DMS53 treated with DMSO at 0.1 percent for 48 hours (cell line): ENCODE measurements around the gene RNF112.

Experiments
- DNase-seq: peaks from one replicate; lab custom pipeline; 2025; ENCODE audit not compliant: unreplicated experiment; lab: John Stamatoyannopoulos, UW

The RNF112 gene, protein sequence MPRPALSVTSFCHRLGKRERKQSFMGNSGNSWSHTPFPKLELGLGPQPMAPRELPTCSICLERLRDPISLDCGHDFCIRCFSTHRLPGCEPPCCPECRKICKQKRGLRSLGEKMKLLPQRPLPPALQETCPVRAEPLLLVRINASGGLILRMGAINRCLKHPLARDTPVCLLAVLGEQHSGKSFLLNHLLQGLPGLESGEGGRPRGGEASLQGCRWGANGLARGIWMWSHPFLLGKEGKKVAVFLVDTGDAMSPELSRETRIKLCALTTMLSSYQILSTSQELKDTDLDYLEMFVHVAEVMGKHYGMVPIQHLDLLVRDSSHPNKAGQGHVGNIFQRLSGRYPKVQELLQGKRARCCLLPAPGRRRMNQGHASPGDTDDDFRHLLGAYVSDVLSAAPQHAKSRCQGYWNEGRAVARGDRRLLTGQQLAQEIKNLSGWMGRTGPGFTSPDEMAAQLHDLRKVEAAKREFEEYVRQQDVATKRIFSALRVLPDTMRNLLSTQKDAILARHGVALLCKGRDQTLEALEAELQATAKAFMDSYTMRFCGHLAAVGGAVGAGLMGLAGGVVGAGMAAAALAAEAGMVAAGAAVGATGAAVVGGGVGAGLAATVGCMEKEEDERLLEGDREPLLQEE

GRCh38 chr17:19410875-19411620, at the start of gene RNF112:
RNF112 (plus strand) TSS chr17:19411232; CDS start chr17:19411409, 177 bp downstream.
- DNase-seq: no peak

GRCh38 chr17:19361326-19361725, 49.7 kb upstream of the RNF112 start:
- no peak for DNase-seq

- no peak for DNase-seq
These were observed 49.1 kb upstream of the RNF112 start for GRCh38 chr17:19361944-19362276.

- peak; percentile 75 for DNase-seq
These were observed 48.5 kb upstream of the RNF112 start, which contains the start of gene B9D1 for GRCh38 chr17:19362277-19363113. B9D1 (minus strand) TSS chr17:19362723; CDS start chr17:19362569, 154 bp downstream.

GRCh38 chr17:19363114-19363438, 48.0 kb upstream of the RNF112 start:
- no peak for DNase-seq

DNA sequence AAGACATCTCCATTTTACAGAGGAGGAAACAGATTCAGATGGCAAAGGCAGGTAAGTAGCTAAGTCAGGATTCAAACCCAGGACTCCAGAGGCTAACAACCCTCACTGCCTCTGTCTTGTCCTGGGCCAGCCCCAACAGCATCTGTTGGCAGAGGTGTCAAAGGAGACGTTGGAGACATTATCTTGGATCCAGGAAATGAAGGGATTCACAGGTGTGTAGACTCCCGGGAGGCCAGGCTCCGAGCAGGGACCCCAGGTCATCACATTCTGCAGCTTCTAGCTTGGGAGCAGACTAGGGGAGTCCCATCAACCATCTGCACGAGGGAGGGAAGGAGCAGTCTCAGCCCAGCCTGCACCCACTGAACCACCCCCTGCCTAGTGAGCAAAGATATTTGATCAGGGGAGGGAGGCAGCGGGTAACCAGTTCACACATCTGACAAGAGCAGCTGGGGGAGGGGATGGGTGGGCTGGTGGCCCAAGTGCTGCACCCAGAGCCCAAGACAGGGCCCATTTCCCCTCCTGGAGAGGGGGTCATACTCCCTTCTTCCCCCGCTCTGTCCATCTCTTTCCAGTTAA, 47.5 kb upstream of the RNF112 start:
- DNase-seq: no peak

DNA sequence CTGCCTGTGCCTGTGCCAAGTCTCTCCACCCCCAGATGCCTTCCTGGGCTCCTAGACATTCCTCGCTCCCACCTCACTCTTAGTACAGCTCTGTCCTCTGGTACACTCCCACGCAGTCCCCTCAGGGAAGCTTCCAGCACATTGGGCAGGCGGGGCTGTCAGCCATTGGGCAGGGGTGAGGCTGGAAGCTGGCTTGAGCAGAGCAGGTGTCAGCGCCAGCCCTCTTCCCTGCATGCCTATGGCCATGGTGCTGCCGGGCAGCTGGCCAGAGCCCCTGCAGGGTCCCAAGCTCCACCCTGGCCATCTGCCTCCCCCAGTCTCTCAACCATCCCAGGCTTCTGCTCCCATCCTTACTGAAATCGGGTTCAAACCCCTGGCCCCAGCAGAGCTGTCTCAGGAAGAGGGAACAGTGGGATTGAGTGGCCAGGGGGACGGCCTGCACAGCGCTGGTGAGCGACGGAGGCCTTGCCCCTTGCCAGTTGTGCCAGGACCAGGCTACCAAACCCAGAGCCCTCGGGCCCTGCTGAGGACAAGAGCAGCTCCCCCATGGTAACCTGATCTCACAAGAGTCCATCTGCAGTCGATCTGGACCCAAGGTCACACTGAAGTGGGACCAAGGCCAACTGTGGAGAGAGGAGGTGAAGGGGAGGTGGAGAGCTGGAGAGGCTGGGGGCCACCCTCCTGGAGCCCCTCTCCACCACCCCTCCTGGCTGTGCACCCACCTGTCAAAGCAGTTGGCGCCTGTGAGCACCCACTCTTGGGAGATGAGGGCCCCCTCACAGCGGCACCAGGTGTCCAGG, 46.1 kb upstream of the RNF112 start:
- DNase-seq: no peak

GRCh38 chr17:19365499-19365817, 45.6 kb upstream of the RNF112 start:
- DNase-seq: no peak

DNA sequence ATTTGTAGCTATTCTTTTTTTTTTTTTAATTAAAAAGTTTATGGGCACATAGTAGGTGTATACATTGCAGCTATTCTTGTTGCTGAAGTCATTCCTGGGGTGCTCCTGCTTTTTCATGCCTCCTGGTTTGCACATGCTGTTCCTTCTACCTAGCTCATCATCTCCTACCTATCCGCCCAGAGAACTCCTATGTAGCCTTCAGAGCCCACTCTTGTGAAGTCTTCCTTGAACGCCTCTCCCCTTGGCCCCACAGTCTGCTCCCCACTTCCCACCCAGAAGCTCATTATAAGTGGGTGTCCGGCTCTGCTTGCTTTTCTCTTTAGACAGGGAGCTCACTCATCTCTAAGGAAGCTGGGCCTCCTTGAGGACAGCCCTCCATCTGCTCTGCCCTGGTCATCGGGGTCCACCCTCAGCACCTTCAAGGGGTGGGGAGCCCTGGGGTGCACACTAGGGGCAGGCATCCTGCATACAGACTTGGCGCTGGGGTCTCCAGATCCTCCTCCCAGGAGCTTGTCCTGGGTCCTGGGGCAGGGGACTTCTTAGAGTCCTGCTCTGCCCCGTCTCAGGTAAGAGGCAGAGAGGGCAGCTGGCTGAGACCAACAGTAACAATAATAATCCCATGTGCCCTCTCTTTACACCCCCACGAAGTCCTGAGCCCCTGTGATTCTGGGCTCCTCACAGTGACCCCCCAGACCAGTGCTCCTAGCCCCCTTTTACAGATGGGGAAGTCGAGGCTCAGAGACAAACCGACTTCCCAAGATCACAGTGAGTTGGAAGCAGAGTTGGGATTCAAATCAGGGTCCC, 45.0 kb upstream of the RNF112 start:
- no peak for DNase-seq

DNA sequence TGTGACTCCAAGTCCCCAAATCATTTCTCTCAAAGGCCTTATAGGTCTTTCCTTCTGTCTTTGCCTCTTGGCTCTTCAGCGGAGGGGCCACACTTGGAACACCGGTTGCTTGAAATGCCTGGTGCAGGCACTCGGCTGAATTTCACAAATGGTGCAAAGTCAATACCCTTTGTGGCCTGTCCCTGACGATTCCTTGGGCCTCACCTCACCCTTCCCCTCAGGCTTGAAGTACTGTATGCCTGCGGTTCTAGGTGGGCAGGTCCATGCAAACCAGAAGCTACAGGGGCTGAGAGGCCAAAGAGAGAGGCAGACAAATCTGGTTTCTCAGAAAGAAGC, 44.4 kb upstream of the RNF112 start:
- no peak for DNase-seq

- DNase-seq: no peak
These were observed 42.8 kb upstream of the RNF112 start for GRCh38 chr17:19368229-19368628.

GRCh38 chr17:19369107-19369778, 41.8 kb upstream of the RNF112 start:
- no peak for DNase-seq

DNA sequence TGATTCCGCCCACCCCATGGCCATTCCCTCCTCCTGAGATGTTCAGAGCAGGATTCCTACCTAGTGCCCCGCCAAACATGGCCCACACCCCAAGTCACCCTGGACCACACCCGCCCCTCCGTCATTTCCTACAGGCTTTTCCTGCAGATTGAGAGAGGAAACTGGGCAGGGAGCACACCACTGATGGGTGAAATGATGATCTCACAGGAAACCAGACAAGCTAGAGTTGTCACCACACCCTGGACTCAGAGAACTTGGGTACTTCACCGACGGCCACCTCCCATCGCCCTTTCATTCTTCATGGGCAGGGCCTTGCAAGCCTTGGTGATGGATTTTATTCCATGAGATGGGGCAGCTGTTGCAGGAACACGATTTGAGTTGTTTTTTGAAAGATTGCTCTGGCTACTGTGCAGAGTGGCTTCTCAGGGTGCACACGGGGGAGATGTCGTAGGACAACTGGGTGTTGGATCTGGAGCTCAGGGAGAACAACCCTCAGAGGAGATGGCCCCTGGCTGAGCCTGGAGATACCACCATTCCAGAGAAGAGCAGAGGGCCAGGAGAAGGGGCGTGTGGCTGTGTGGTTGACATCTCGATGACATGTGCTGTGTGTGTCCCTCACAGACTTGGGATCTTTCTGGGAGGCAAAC, 41.1 kb upstream of the RNF112 start:
- DNase-seq: no peak

DNA sequence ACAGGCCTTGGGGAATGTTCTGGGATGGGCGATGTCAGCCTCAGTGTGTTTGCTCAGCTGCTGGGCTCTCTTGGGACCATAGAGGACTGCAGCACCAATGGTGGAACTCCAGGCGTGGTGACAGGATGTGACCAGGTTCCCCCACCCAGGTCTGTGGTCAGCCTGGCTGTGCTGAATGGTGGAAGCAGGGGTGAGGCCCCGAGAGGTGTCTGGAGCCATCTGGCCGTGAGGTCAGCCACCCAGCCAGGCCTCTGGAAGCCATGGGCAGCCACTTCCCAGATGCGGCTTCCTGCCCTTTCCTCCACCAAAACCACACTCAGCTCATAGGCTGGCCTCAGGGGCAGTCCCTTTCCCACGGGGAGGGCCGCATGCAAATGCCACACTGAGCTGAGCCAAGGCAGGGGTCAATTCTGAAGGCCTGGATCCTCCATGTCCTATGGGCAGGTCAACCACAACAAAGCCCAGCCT, 40.5 kb upstream of the RNF112 start:
- no peak for DNase-seq

- no peak for DNase-seq
These were observed 39.6 kb upstream of the RNF112 start for GRCh38 chr17:19371259-19372010.

DNA sequence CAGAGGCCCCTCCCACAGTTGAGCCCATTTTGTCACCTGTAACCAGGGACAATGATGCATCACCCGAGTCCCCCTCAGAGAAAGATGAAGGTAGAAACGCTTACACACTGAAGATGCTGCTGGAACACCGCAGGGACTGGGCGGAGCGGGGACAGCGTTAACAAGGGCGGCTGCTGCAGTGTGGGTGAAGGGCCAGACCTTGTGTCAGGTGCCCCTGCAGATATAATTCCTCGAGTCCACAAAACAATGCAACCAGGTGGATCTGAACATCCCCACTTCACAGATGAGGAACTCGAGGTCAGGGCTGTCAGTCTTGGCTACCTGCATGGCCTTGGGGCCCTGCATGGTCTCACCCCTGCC, 39.0 kb upstream of the RNF112 start:
- DNase-seq: no peak

DNA sequence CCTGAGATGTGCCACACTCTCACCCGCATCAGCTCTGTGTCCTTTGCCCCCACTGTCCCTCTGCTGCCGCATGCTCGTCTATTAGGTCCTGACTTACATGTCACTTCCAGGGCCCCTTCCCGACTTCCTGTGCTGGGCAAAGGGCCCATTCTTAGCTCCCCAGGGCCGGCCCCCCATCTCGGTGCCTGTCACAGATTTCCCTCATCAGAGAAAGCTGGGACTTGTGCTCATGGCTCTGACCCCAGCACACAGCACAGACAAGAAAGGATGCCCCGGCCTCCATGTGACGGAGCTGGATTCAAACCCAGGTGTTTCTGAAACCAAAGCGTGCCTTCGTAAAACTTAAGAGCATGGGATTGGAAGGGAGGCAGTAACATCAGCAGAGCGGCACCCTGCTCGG, 38.6 kb upstream of the RNF112 start:
- no peak for DNase-seq
